Measurements from ENCODE around the gene IQCC. TPM values are rescaled to one million over a fixed set of nuclear protein-coding genes. Genes with fewer than 3 reads are reported as not detected.

IQCC gene
- total and polyA plus RNA-seq, 4 experiments from 2014 or later: 2.3 to 2.7 (median 2.7) TPM; not detected in 1

DNA sequence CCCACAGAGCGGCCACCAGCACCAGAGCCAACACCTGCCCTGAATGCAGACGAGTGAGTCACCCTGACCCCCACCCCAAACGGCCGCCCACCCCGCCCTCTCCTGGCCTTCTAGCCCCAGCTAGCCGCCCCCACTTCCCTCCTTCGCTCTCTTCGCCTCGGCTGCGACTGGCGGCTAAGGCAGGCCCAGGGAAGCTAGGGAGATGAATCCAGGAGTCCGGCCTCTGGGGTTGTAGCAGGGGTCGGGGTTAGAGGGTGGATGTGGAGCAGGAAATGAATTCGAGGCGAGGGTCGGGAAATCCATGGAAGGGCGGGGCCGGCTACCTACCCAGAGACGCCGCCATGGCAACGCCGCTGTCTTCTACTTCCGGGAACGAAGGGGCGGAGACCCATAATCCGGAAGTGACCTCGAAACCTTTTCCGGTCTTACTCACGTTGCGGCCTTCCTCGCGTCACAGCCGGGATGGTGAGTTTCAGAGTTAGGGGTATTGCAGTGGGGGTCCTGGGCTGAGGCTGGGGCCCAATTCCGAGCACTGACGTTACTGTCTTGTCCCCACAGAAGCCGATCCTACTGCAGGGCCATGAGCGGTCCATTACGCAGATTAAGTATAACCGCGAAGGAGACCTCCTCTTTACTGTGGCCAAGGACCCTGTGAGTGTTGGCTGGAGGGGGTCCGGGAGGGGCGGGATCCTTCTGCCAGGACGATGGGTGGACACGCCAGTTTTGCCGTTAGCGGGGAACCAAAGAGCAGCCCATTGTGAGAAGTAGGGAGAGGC, 16.7 kb downstream of the IQCC start, which contains the start of the genes EIF3I and TMEM234:
TSS of gene EIF3I (plus strand) at position 428 of the 776 bp plus-strand sequence. CDS start at position 463, 35 bp downstream.
TSS of gene TMEM234 (minus strand) at position 374 of the 776 bp plus-strand sequence. CDS start at position 343, 31 bp downstream.
- H3K36me3 Mint-ChIP-seq: peaks cover 12 to 41% of the 10 kb centered on the region in 2 donors
- CTCF ChIA-PET (ENCODE audit: partially characterized antibody): no interaction called here

DNA sequence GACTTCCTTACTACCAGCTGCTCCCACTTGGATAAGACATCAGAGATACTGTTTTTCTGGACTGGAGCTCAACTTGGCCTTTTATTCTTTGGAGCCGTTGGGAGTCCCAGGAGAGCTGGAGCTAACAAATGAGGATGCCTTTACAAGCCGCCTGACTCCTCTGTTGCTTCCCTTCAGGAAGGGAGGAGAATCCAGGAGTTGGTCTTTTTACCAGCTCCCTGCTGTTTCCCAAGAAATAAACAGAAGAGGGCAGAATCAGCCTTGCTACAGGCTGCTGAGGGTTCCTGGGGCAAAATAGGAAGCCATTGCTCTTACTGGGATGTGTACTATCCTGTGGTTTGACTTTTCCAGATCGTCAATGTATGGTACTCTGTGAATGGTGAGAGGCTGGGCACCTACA, 18.2 kb downstream of the IQCC start:
- Mint-ChIP-seq H3K4me1 (peaks cover 27 to 63% (median 37%) of the 10 kb centered on the region in 4 donors), H3K27ac (peak overlapping the region; percentile 86 to 100 (median 99)), H3K4me3 (peak overlapping the region; percentile 75 to 99 (median 97)), H3K9me3 (peaks cover 0 to 3% (median 0%) of the 10 kb centered on the region in 8 donors), H3K27me3 (no peaks in the 10 kb centered on the region), H3K36me3 (peaks cover 27 to 54% of the 10 kb centered on the region in 2 donors)
- Histone ChIP-seq H3K27me3 (ENCODE audit: insufficient read depth, low read length) (no peaks in the 10 kb centered on the region), H3K4me3 (ENCODE audit: low read length in 2 of 2) (no peak overlapping the region), H3K9me3 (ENCODE audit: control insufficient read depth in 1 of 2, low read length in 2 of 2) (no peaks in the 10 kb centered on the region), H3K27ac (ENCODE audit: low read depth, low read length) (peak overlapping the region; percentile 99), H3K4me1 (ENCODE audit: insufficient read depth, low read length) (peaks cover 30% of the 10 kb centered on the region), H3K36me3 (ENCODE audit: insufficient read depth, low read length) (peaks cover 33% of the 10 kb centered on the region)
- intact Hi-C loops (cut with micrococcal nuclease): loop anchor here (2.0 kb wide), 2 partner anchors 27 to 67 kb away; partner anchors contain the start of gene LCK
- ChIA-PET CTCF (ENCODE audit: partially characterized antibody) (interaction anchor here (0.8 to 2.4 kb wide), 6 partner anchors 8 to 148 kb away, joined by 3 to 23 read pairs (median 5); no protein-coding TSS in a partner anchor), POLR2A (ENCODE audit: partially characterized antibody) (interaction anchor here (0.7 to 4.1 kb wide), 11 partner anchors 16 to 170 kb away, joined by 3 to 24 read pairs (median 4); partner anchors contain the start of genes BSDC1, HDAC1, LCK and MARCKSL1)
- DNase-seq: no peak

More for the DNA sequence above, 16.7 kb downstream of the IQCC start, which contains the start of the genes EIF3I and TMEM234:
- DNase-seq: peak; percentile 89 to 96 (median 91)
- intact Hi-C loops (cut with micrococcal nuclease): loop anchor here (1.0 to 2.0 kb wide), 3 partner anchors 17 to 69 kb away; partner anchors contain the start of genes IQCC and LCK
- H3K9me3 Mint-ChIP-seq: peaks cover 0 to 3% (median 0%) of the 10 kb centered on the region in 8 donors
- H3K9me3 ChIP-seq (ENCODE audit: control insufficient read depth in 1 of 2, low read length in 2 of 2): no peaks in the 10 kb centered on the region
- H3K27ac Mint-ChIP-seq: peak within 1 kb of the TSS; percentile 99 to 100 (median 99)
- peak within 1 kb of the TSS; percentile 95 to 99 (median 97) for H3K4me3 Mint-ChIP-seq
- H3K27me3 ChIP-seq (ENCODE audit: insufficient read depth, low read length): no peaks in the 10 kb centered on the region
- H3K27ac ChIP-seq (ENCODE audit: low read depth, low read length): peak within 1 kb of the TSS; percentile 99
- POLR2A ChIA-PET (ENCODE audit: partially characterized antibody): interaction anchor here (1.0 to 4.1 kb wide), 7 partner anchors 18 to 119 kb away, joined by 3 to 24 read pairs (median 4); partner anchors contain the start of genes HDAC1 and MARCKSL1
- H3K4me3 ChIP-seq (ENCODE audit: low read length in 2 of 2): peak within 1 kb of the TSS; percentile 96 to 97
- peaks cover 23 to 59% (median 38%) of the 10 kb centered on the region in 4 donors for H3K4me1 Mint-ChIP-seq
- no peaks in the 10 kb centered on the region for H3K27me3 Mint-ChIP-seq
- H3K36me3 ChIP-seq (ENCODE audit: insufficient read depth, low read length): peaks cover 18% of the 10 kb centered on the region
- H3K4me1 ChIP-seq (ENCODE audit: insufficient read depth, low read length): peaks cover 30% of the 10 kb centered on the region

DNA sequence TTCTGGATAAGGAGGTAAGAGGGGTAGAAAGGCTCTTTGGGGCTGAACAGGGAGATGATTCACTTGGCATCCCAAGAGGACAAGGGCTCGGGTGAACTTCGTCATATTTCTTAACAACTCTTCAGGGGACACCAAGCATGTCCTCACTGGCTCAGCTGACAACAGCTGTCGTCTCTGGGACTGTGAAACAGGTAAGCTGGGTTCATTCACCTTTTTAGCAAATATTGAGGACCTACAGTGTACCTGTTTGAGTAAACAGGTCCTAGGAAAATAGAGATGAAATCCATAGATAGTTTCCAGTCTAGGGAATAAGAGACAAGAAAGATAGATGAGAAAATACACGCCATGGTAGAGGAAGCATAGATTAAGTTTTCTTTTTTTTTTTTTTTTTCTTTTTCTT, 18.8 kb downstream of the IQCC start:
- Histone ChIP-seq H3K9me3 (ENCODE audit: control insufficient read depth in 1 of 2, low read length in 2 of 2) (no peaks in the 10 kb centered on the region), H3K27ac (ENCODE audit: low read depth, low read length) (peak overlapping the region; percentile 99), H3K4me1 (ENCODE audit: insufficient read depth, low read length) (peaks cover 30% of the 10 kb centered on the region), H3K36me3 (ENCODE audit: insufficient read depth, low read length) (peaks cover 37% of the 10 kb centered on the region), H3K4me3 (ENCODE audit: low read length in 2 of 2) (no peak overlapping the region), H3K27me3 (ENCODE audit: insufficient read depth, low read length) (no peaks in the 10 kb centered on the region)
- H3K27me3 Mint-ChIP-seq: no peaks in the 10 kb centered on the region
- peak overlapping the region; percentile 66 to 97 (median 73) for H3K4me3 Mint-ChIP-seq
- POLR2A ChIA-PET (ENCODE audit: partially characterized antibody): interaction anchor here (0.8 to 4.1 kb wide), 6 partner anchors 16 to 44 kb away, joined by 3 to 24 read pairs (median 4); partner anchors contain the start of gene LCK
- no peak for DNase-seq
- peaks cover 0 to 3% (median 0%) of the 10 kb centered on the region in 8 donors for H3K9me3 Mint-ChIP-seq
- peaks cover 27 to 61% (median 37%) of the 10 kb centered on the region in 4 donors for H3K4me1 Mint-ChIP-seq
- intact Hi-C loops (cut with micrococcal nuclease): no loop called here
- H3K27ac Mint-ChIP-seq: peak overlapping the region; percentile 86 to 100 (median 99)
- CTCF ChIA-PET (ENCODE audit: partially characterized antibody): interaction anchor here (1.5 to 2.4 kb wide), 4 partner anchors 9 to 25 kb away, joined by 4 to 23 read pairs (median 6); no protein-coding TSS in a partner anchor
- peaks cover 31 to 58% of the 10 kb centered on the region in 2 donors for H3K36me3 Mint-ChIP-seq

DNA sequence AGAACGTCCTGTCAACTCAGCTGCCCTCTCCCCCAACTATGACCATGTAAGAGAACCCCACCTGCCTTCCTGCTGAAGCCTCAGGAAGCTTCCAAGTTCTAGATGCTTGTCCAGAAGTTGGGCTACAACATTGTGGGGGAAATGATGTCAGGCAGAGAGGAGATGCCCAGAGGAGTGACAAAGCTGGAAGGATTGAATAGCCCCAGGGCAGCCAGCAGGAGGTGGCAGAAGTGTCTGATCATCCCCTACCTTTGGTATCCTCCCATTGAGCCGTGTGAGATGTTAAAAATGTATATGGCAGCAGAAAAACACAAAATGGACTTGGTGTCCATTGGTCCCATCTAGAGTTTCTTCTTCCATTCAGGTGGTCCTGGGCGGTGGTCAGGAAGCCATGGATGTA, 23.3 kb downstream of the IQCC start:
- no peak for DNase-seq
- Mint-ChIP-seq H3K4me1 (peaks cover 7 to 16% (median 12%) of the 10 kb centered on the region in 4 donors), H3K27ac (peak overlapping the region in 1 of 7 donors; percentile 6), H3K9me3 (peaks cover 0 to 3% (median 0%) of the 10 kb centered on the region in 8 donors), H3K36me3 (peaks cover 31 to 44% of the 10 kb centered on the region in 2 donors), H3K27me3 (no peaks in the 10 kb centered on the region), H3K4me3 (no peak overlapping the region)
- H3K4me3 ChIP-seq (ENCODE audit: low read length in 2 of 2): no peak overlapping the region
- intact Hi-C loops (cut with micrococcal nuclease): no loop called here
- peaks cover 56% of the 10 kb centered on the region for H3K36me3 ChIP-seq (ENCODE audit: insufficient read depth, low read length)
- H3K4me1 ChIP-seq (ENCODE audit: insufficient read depth, low read length): peaks cover 6% of the 10 kb centered on the region
- POLR2A ChIA-PET (ENCODE audit: partially characterized antibody): interaction anchor here (1.2 to 5.7 kb wide), 4 partner anchors 12 to 107 kb away, joined by 3 to 22 read pairs (median 4); partner anchors contain the start of genes LCK and MARCKSL1
- no peaks in the 10 kb centered on the region for H3K9me3 ChIP-seq (ENCODE audit: control insufficient read depth in 1 of 2, low read length in 2 of 2)
- no peak overlapping the region for H3K27ac ChIP-seq (ENCODE audit: low read depth, low read length)
- H3K27me3 ChIP-seq (ENCODE audit: insufficient read depth, low read length): no peaks in the 10 kb centered on the region
- CTCF ChIA-PET (ENCODE audit: partially characterized antibody): interaction anchor here (0.6 to 2.9 kb wide), 4 partner anchors 12 to 33 kb away, joined by 3 to 9 read pairs (median 4); no protein-coding TSS in a partner anchor

DNA sequence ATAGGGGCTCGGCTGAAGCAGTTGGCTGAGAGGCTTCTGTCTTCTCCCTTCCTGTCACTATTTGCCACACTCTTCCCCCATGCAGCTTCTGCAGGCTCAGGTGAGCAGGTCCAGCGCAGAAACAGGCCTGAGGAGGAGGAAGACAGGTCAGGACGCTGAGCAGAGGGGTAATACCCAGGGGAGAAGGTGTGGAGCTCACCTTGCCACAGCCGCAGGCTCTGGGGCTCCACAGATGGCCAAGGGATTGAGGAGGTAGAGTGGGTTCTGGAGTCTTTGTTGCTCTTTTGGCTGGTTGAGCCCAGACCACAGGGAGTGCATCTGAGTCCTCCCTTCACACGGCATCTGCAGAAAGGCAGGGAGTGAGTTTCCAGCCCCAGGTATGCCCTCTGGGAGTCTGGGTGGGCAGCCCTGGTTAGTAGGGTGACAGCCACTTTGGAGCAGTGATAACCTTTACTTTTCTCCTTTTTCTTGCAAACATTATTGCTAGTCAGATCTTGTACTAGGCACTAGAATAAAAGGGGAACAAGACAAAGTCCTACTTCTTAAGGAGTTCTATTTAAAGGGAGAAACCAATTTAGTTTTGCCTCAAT, 26.5 kb downstream of the IQCC start:
- H3K4me3 ChIP-seq (ENCODE audit: low read length in 2 of 2): no peak overlapping the region
- H3K36me3 ChIP-seq (ENCODE audit: insufficient read depth, low read length): peaks cover 41% of the 10 kb centered on the region
- peaks cover 19 to 30% of the 10 kb centered on the region in 2 donors for H3K36me3 Mint-ChIP-seq
- H3K4me1 ChIP-seq (ENCODE audit: insufficient read depth, low read length): no peaks in the 10 kb centered on the region
- ChIA-PET CTCF (ENCODE audit: partially characterized antibody) (interaction anchor here (0.9 to 2.9 kb wide), 4 partner anchors 9 to 123 kb away, joined by 4 to 16 read pairs (median 7); no protein-coding TSS in a partner anchor), POLR2A (ENCODE audit: partially characterized antibody) (interaction anchor here (1.4 to 2.0 kb wide), 2 partner anchors 16 to 18 kb away, joined by 3 to 5 read pairs; partner anchors contain the start of gene LCK)
- H3K27ac ChIP-seq (ENCODE audit: low read depth, low read length): no peak overlapping the region
- no peaks in the 10 kb centered on the region for H3K27me3 ChIP-seq (ENCODE audit: insufficient read depth, low read length)
- H3K4me3 Mint-ChIP-seq: peak overlapping the region in 1 of 8 donors; percentile 48
- no peaks in the 10 kb centered on the region for H3K27me3 Mint-ChIP-seq
- H3K9me3 Mint-ChIP-seq: no peaks in the 10 kb centered on the region
- DNase-seq: no peak
- H3K27ac Mint-ChIP-seq: peak overlapping the region in 1 of 7 donors; percentile 35
- intact Hi-C loops (cut with micrococcal nuclease): no loop called here
- no peaks in the 10 kb centered on the region for H3K9me3 ChIP-seq (ENCODE audit: control insufficient read depth in 1 of 2, low read length in 2 of 2)
- H3K4me1 Mint-ChIP-seq: peaks cover 0 to 5% (median 4%) of the 10 kb centered on the region in 4 donors

DNA sequence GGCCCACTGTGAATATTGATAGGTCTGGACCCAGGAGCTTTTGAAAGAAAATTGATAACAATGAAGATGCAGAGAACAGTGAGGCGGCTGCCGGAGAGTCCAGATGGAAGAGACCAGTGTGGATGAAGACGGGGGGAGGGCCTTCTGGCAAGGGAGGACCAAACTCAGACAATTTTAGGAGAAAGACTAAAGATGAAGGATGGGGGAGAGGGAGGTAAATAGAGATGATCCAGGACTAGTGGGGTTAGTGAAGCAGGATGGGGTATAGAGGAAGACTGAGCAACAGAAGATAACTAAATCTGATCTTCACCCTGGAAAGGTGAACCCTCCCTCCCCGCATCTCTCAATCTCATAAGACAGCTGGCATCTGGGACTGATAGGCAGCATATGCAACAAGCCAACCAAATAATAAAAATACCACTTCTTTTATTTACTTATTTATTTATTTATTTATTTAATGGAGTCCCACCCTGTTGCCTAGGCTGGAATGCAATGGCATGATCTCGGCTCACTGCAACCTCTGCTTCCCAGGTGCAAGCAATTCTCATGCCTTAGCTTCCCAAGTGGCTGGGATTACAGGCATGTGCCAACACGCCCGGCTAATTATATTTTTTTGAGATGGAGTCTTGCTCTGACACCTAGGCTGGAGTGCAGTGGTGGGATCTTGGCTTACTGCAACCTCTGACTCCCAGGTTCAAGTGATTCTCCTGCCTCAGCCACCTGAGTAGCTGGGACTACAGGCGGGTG, 27.3 kb downstream of the IQCC start:
- H3K27ac Mint-ChIP-seq: peak overlapping the region in 3 of 7 donors; percentile 9 to 79 (median 72)
- Histone ChIP-seq H3K27ac (ENCODE audit: low read depth, low read length) (no peak overlapping the region), H3K36me3 (ENCODE audit: insufficient read depth, low read length) (peaks cover 35% of the 10 kb centered on the region), H3K4me3 (ENCODE audit: low read length in 2 of 2) (no peak overlapping the region), H3K27me3 (ENCODE audit: insufficient read depth, low read length) (no peaks in the 10 kb centered on the region), H3K4me1 (ENCODE audit: insufficient read depth, low read length) (no peaks in the 10 kb centered on the region), H3K9me3 (ENCODE audit: control insufficient read depth in 1 of 2, low read length in 2 of 2) (no peaks in the 10 kb centered on the region)
- POLR2A ChIA-PET (ENCODE audit: partially characterized antibody): interaction anchor here (1.4 to 2.0 kb wide), 2 partner anchors 17 to 18 kb away, joined by 3 to 5 read pairs; partner anchors contain the start of gene LCK
- no peaks in the 10 kb centered on the region for H3K27me3 Mint-ChIP-seq
- DNase-seq: no peak
- CTCF ChIA-PET (ENCODE audit: partially characterized antibody): interaction anchor here (2.7 to 2.9 kb wide), 2 partner anchors 16 to 17 kb away, joined by 10 to 16 read pairs; no protein-coding TSS in a partner anchor
- H3K9me3 Mint-ChIP-seq: no peaks in the 10 kb centered on the region
- H3K4me3 Mint-ChIP-seq: no peak overlapping the region
- intact Hi-C loops (cut with micrococcal nuclease): no loop called here
- H3K4me1 Mint-ChIP-seq: peaks cover 0 to 3% (median 2%) of the 10 kb centered on the region in 4 donors
- H3K36me3 Mint-ChIP-seq: peaks cover 14 to 24% of the 10 kb centered on the region in 2 donors

All from CD4-positive, alpha-beta memory T cell (primary cell).